HG03103 (cell line): ENCODE results near the gene RRP15.
A peak's percentile ranks its signal among the peaks of the same experiment; 100 is the strongest.

Experiments
- ATAC-seq: cut with Tn5 transposase; IDR thresholded peaks from one replicate; pipeline ENCODE4 v1.9.1; 2021; ENCODE audit warnings: low read depth; ENCODE audit not compliant: unreplicated experiment

The RRP15 gene

DNA sequence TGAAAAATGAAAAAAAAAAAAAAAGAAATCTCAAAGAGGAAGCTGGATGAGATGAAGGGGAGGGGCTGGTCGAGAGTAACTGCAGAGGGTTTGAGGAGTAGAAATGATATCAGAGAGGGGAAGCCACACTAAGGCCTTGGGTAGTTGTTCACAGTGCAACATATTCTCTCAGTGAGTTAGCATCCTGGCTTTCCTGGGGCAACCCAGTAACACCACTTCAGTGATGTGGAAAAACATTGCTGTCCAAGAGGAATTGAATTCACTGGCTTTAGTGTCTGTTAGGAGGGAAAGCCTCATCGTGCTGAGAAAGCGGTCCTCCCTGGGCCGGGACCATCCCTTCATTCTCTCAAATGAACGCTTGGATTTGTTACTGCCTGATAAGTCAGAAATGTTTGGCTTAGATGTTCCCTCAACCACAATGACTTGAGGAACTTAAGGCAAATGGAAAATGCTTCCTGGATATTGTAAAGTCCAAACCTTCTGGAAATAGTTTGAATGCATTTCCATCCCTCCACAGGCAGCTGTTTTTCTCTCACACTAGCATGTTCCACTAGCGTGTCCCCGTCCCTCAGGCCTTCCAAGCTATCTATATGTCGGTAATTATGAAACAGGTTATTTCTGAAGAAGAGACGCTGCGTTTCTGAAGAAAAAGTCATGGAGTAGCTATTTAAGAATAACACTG is 72.3 kb downstream of the RRP15 start:
- no peak for ATAC-seq

DNA sequence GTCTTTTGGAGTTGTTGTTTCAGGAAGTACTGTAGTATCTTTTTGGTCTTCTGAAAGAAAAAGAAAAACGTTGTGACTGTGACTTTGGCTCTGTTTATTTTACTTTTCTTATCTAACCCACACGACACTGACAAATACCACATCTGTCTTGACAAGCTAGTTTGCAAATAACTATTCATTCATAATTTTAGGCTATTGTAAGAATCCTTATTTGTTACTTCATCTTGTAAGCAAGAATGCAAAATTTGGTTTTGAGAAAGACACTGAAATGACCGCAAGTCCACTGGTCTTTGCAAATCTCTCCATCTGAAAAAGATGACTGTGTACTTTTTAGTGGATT is 72.8 kb downstream of the RRP15 start:
- no peak for ATAC-seq

DNA sequence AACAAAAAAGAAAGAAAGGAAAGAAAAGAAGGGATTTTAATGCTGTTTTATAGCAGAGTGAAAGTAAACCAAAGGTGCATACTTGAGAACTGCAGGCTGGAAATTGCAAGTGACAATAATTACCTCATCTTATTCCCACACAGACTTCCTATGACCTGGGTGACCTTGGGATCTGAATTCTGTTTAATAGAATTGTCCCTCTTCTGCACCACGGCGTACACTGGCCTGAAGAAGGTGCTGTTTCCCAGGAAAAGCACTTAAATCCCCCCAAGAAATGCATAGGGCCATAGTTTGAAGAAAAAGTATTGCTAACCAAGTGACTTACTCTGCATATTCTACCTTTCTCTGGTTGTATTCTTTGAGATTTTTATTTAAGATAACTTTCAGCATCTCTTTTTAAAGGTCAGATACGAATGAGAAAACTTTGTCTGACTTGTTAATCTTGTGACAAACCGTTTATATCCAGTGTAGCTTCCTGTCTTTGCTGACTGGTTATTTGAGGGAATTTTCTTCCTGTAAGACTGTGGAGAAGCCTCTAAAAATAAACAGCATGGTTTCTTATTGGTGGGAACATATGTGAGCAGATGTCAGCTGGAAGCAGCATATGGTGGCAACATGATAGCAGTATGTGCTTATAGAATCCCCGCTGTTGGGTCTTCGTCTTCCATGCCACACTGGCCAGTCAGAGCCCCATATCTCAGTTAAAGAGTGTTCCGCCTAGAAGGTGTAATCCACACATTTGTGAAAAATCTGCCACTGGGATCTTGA is 76.4 kb downstream of the RRP15 start:
- ATAC-seq = no peak

DNA sequence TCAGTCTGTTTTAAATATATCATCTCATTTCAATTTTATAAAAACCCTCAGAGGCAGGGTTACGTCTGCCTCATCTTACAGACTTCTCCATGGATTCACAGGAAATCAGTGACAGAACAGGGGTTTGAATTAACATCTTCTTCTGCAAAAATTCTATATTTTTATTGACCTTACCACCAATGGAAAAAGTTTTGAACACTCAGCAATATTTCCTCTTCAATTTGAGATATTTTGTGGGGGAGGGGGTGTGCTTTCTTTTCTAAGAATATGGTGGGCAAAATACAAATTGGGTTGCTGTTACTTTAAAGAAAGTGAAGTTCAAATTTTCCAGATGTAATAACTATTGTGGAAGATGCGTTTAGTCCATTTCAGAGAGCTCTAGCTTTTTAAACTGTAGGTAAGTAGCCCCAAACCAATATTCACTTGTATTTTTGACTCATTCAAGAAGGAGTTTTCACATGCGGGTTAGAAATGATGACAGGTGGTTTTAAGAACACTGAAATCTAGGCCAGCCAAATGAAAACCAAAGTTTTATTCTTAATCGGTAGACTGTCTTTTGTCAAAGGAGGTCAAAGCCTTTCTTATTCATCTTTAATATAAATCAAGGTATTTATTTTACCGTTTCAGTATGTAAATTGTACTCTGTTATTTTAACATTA is 77.5 kb downstream of the RRP15 start:
- ATAC-seq = no peak

- ATAC-seq = no peak
Observed at GRCh38 chr1:218363141-218363540, 78.0 kb downstream of the RRP15 start.

GRCh38 chr1:218364028-218364710 is 79.1 kb downstream of the RRP15 start:
- no peak for ATAC-seq

DNA sequence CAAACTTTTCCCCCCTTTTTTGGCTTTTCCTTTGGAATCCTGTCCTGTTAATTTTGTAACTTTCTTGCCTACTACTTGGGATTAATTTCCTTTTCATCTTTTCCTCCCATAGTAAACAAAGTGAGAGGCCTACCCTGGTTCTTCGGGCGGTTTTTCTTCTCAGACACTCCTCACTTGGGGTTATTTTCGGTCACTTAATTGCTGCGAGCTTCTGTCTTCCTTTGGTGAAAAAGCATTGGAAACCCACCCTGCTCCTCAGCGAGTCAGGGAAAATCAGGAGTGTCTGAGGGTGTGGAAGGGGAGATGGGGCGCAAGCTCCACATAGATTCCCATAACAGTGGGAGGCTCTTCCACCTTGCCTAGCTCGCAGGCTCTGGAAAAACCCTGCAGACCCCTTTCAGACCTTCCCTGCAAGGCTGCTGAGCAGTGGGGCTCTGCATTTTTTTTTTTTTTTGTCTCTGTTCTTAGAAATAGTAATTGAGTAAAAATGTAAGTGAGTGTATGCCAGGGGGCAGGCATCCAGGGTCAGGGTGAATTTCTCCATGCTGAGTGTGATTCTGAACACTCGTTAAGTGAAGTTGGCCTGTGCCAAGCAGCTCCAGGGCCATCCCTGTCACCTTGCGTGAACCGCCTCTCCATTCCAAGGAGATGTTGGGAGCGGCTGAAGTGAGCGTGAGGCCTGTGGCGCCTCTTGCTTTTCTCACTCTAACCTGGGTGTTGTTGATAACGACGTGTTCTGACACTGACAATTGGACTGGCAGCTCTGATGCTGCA is 80.3 kb downstream of the RRP15 start:
- no peak for ATAC-seq

DNA sequence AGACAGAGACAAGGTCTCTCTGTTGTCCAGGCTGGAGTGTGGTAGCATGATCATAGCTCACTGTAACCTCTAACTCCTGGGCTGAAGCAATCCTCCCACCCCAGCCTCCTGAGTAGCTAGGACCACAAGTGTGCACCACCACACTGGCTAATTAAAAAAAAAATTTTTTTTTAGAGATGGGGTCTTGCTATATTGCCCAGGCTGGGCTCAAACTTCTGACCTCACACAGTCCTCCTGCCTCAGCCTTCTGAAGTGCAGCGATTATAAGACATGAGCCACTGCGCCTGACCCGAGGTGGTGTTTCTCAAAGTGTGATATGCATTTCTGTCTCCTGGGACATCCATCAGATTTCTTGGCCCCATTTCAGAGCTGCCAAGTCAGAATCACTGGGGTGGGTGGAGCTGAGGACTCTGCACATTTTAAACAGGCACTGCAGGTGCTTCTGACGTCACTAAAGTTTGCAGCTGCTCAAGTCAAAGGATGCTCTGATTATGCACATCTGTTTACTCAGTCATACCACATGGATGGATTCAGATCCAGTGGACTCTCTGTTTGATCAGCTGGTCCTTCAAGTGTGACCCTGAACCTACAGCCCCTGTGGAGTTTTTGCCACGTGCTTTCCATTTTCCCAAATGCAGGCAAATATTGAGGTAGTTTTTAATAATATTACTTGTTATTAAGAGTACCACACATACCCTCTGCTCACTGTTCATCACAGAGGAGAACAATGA is 81.4 kb downstream of the RRP15 start:
- ATAC-seq = no peak

DNA sequence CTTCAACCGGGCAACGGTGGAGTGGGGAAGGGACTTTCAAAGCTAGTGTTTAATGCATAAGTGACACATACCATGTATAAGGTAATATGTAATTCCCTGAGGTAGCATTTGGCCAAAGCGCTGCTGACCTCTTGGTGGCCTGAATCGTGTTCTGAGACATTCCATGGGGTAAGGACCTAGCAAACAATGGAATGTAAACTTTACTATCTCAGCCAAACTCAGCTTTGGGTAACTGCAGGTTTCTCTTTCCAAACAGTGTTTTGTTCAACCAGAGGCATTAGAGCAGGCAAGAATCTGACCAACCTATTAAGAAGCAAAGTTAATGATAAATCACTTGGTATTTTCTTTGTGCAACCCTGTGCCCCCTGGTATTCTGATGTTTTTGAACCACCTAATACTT is 82.0 kb downstream of the RRP15 start:
- no peak for ATAC-seq

GRCh38 chr1:218368686-218369085 is 83.6 kb downstream of the RRP15 start:
- no peak for ATAC-seq

GRCh38 chr1:218369688-218370511 is 84.8 kb downstream of the RRP15 start:
- no peak for ATAC-seq

DNA sequence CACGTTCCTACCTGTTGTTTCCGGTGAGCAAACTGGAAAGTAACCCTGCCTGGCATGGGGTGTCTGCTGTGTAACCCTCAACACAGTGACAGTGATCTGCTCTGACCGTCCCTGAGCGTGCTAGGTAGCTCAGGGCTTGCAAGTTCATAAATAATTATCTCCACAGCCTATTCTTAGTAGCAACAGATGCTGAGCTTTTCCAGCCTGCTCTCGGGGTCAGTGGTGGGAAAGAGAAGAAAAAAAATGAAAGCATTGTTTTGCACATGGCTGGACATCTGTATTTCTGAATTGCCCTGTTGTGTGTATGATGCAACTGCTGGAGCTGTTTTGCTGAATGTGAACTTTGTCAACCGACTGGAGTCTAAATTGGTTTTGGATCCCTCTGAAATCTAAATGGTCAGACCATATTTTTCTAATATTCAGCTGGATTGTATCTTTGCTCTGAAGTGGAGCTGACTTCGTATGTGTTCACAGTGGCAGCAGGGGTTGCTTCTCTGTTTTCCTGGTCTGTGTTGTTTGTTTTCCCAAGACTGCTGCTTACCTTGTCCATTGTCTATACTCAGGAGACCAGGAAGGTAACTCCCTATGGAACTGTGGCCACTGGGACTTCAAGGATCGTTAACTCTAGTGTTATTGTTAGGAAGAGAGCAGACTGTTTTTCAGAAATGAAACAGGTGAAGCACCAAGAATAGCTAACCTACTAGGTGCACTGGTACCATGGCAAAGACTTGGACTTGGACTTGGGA is 87.0 kb downstream of the RRP15 start:
- no peak for ATAC-seq

- no peak for ATAC-seq
Observed at GRCh38 chr1:218374401-218375353, 89.6 kb downstream of the RRP15 start.

DNA sequence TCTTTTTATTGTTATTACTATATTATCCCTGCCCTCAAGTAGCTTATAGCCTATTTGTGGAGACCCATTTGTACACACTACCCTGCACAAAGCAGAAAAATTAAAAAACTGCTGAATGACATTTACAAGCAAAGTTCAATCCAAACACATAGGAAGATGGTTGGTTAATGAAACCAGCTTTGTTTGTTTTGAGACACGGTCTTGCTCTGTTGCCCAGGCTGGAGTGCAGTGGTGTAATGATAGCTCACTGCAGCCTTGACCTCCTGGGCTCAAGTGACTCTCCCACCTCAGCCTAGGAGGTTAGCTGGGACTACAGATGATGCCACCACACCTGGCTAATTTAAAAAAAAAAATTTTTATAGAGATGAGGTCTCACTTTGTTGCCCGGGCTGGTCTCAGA is 91.6 kb downstream of the RRP15 start:
- no peak for ATAC-seq

DNA sequence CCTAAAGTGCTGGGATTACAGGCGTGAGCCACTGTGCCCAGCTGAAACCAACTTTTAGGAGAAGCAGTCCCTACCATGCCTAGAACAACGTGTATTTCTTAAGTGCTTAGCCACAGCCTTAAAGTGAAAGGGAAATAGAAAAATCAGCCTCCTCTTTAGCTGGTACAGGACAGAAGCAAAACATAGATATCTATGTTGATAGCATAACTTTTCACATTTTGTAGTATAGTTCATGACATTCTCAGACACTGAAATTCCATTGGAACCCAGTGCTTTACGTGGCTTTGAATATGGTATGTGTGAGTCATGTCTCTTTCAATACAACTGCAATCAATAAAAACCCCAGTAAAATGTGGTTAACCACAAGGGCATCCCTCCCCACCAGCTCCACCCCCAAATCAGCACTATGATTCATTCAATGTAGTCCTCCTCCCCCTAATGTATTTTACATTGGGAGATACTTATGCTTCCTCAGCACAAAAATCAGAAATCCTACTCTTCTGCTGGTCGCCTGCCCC is 92.1 kb downstream of the RRP15 start:
- ATAC-seq = peak; percentile 64

DNA sequence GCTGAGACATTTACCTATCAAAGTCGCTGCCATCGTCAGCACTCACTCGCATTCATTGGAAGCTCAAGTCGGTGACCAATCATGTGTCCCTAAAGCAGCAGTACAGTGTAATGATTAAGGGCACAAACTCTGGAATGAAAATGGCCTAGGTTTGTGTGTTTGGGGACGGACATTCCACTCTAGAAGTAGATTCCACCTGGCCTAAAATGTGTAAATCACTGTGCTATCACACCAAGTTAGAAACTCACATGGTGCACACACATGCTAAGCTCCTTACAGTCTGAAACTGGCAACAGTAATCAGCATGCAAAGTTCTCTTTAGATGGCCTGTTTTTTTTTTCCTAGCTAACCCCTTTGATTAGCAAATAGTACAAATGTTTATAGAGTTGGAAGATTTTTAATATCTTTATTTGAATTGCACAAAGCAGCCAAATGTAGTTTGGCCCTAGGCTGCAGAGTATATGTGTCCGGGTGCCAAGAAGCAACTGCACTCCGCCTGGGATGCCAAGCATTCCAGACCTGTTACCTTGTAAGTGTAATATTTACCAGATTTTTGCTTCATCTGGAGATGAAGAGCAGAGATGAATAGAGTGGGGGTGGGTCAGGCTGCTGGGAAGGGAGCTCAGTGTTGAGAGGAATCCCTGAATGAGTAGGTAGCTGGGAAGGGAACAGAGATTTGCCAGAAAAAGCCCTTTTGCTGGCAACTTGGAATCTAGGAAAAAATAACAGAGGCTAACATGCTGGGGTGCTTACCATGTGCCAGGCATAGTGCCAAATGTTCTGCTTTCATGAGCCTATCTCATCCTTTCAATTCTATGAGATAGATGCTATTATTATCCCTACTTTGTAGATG is 95.3 kb downstream of the RRP15 start:
- no peak for ATAC-seq
